Muscle of leg (tissue), 11 donors: ENCODE results near the gene DLG5. TPM values are rescaled to one million over a fixed set of nuclear protein-coding genes. Genes with fewer than 3 reads are reported as not detected.

ENCODE experiments used
- DNase-seq: peaks from one replicate; pipeline ENCODE4 v3.0.0; 2013
- H3K27ac ChIP-seq: one replicate; pipeline ENCODE4 v1.5.1; 2013; ENCODE audit warnings: mild to moderate bottlenecking, low read length, control low read depth
- H3K27me3 ChIP-seq: one replicate; pipeline ENCODE4 v1.6.1; 2013; ENCODE audit warnings: low read length; ENCODE audit not compliant: control insufficient read depth, insufficient read depth
- H3K36me3 ChIP-seq: one replicate; pipeline ENCODE4 v1.6.1; 2013; ENCODE audit warnings: low read length; ENCODE audit not compliant: control insufficient read depth, insufficient read depth
- H3K4me1 ChIP-seq: one replicate; pipeline ENCODE4 v1.6.1; 2013; ENCODE audit warnings: low read length; ENCODE audit not compliant: control insufficient read depth, insufficient read depth
- H3K4me3 ChIP-seq: one replicate; pipeline ENCODE4 v1.5.1; 2013; ENCODE audit warnings: low read length, control low read depth
- H3K9me3 ChIP-seq: replicated peaks from 2 replicates; pipeline ENCODE4 v1.6.1; 2013; ENCODE audit warnings: low read depth, low read length; ENCODE audit not compliant: control insufficient read depth
- WGBS: methylation state at CpG from one replicate; pipeline ENCODE4 v1.1.5; 2013; ENCODE audit warnings: missing lambda C conversion rate; ENCODE audit not compliant: insufficient coverage; 5-methylcytosine and 5-hydroxymethylcytosine counted together
- polyA plus RNA-seq, 8 donors: library from polyadenylated mRNA; unstranded; fragments of 120-200 nt; gene quantifications; one replicate each; pipeline versions ENCODE4 v1.2.1 to v1.2.3, GENCODE V29; 2013; ENCODE audit warnings: inconsistent platforms in 1 of 8, low replicate concordance in 1 of 8; ENCODE audit not compliant: insufficient read length in 8 of 8, insufficient read depth in 1 of 8
- total RNA-seq: library from RNA; stranded (reverse); fragments of 120-200 nt; gene quantifications from one replicate; pipeline ENCODE4 v1.2.4, GENCODE V29; 2013

Gene DLG5
- total and polyA plus RNA-seq, 9 donors = 12.9 to 34.7 (median 24.8) TPM

GRCh38 chr10:77893386-77893785, 33.2 kb downstream of the DLG5 start:
- Histone ChIP-seq H3K27me3 (no peaks in the 10 kb centered on the region), H3K4me1 (peaks cover 14% of the 10 kb centered on the region), H3K4me3 (no peak overlapping the region), H3K36me3 (no peaks in the 10 kb centered on the region), H3K9me3 (no peaks in the 10 kb centered on the region), H3K27ac (no peak overlapping the region)
- WGBS = 90% methylated on average over 4 of the region's 8 CpGs
- DNase-seq = no peak

- Histone ChIP-seq H3K27me3 (no peaks in the 10 kb centered on the region), H3K4me1 (peaks cover 19% of the 10 kb centered on the region), H3K27ac (no peak overlapping the region), H3K36me3 (no peaks in the 10 kb centered on the region), H3K4me3 (no peak overlapping the region), H3K9me3 (no peaks in the 10 kb centered on the region)
- DNase-seq = no peak
- 90% methylated on average over 2 of the region's 5 CpGs for WGBS
Measured at GRCh38 chr10:77892761-77893160, 33.8 kb downstream of the DLG5 start.

- peaks cover 22% of the 10 kb centered on the region for H3K4me1 ChIP-seq
- no peaks in the 10 kb centered on the region for H3K36me3 ChIP-seq
- 82% methylated on average over 4 of the region's 8 CpGs for WGBS
- no peaks in the 10 kb centered on the region for H3K9me3 ChIP-seq
- H3K4me3 ChIP-seq = no peak overlapping the region
- no peak overlapping the region for H3K27ac ChIP-seq
- H3K27me3 ChIP-seq = no peaks in the 10 kb centered on the region
- no peak for DNase-seq
Measured at GRCh38 chr10:77892021-77892739, 34.4 kb downstream of the DLG5 start.

- Histone ChIP-seq H3K36me3 (no peaks in the 10 kb centered on the region), H3K9me3 (no peaks in the 10 kb centered on the region), H3K4me1 (peaks cover 24% of the 10 kb centered on the region), H3K4me3 (no peak overlapping the region), H3K27ac (no peak overlapping the region), H3K27me3 (no peaks in the 10 kb centered on the region)
- WGBS = 75% methylated on average over 7 of the region's 7 CpGs
- no peak for DNase-seq
Measured at GRCh38 chr10:77890097-77890496, 36.5 kb downstream of the DLG5 start.

GRCh38 chr10:77889277-77889903, 37.2 kb downstream of the DLG5 start:
- Histone ChIP-seq H3K36me3 (no peaks in the 10 kb centered on the region), H3K4me3 (no peak overlapping the region), H3K4me1 (peaks cover 24% of the 10 kb centered on the region), H3K27me3 (no peaks in the 10 kb centered on the region), H3K9me3 (no peaks in the 10 kb centered on the region), H3K27ac (no peak overlapping the region)
- WGBS = 59% methylated on average over 7 of the region's 8 CpGs
- no peak for DNase-seq

GRCh38 chr10:77888356-77888703, 38.2 kb downstream of the DLG5 start:
- no peak overlapping the region for H3K4me3 ChIP-seq
- no peak for DNase-seq
- WGBS = 67% methylated on average over 1 of the region's 7 CpGs
- H3K27me3 ChIP-seq = no peaks in the 10 kb centered on the region
- H3K4me1 ChIP-seq = peaks cover 24% of the 10 kb centered on the region
- H3K27ac ChIP-seq = no peak overlapping the region
- H3K36me3 ChIP-seq = no peaks in the 10 kb centered on the region
- H3K9me3 ChIP-seq = no peaks in the 10 kb centered on the region

GRCh38 chr10:77887631-77888355, 38.8 kb downstream of the DLG5 start:
- WGBS = 41% methylated on average over 9 of the region's 11 CpGs
- no peak overlapping the region for H3K27ac ChIP-seq
- DNase-seq = no peak
- H3K4me3 ChIP-seq = no peak overlapping the region
- H3K36me3 ChIP-seq = no peaks in the 10 kb centered on the region
- H3K27me3 ChIP-seq = no peaks in the 10 kb centered on the region
- H3K4me1 ChIP-seq = peaks cover 24% of the 10 kb centered on the region
- H3K9me3 ChIP-seq = no peaks in the 10 kb centered on the region

GRCh38 chr10:77886795-77887355, 39.7 kb downstream of the DLG5 start:
- H3K4me3 ChIP-seq = no peak overlapping the region
- no peak overlapping the region for H3K27ac ChIP-seq
- no peak for DNase-seq
- H3K4me1 ChIP-seq = peaks cover 20% of the 10 kb centered on the region
- no peaks in the 10 kb centered on the region for H3K9me3 ChIP-seq
- WGBS = 79% methylated on average over 4 of the region's 4 CpGs
- peaks cover 4% of the 10 kb centered on the region for H3K36me3 ChIP-seq
- H3K27me3 ChIP-seq = no peaks in the 10 kb centered on the region

GRCh38 chr10:77884181-77884580, 42.4 kb downstream of the DLG5 start:
- peaks cover 12% of the 10 kb centered on the region for H3K4me1 ChIP-seq
- H3K27me3 ChIP-seq = no peaks in the 10 kb centered on the region
- 82% methylated on average over 4 of the region's 7 CpGs for WGBS
- H3K36me3 ChIP-seq = peaks cover 8% of the 10 kb centered on the region
- H3K4me3 ChIP-seq = no peak overlapping the region
- DNase-seq = no peak
- H3K27ac ChIP-seq = no peak overlapping the region
- H3K9me3 ChIP-seq = no peaks in the 10 kb centered on the region

GRCh38 chr10:77881636-77882035, 44.9 kb downstream of the DLG5 start:
- 95% methylated on average over 4 of the region's 4 CpGs for WGBS
- H3K36me3 ChIP-seq = peaks cover 8% of the 10 kb centered on the region
- no peaks in the 10 kb centered on the region for H3K27me3 ChIP-seq
- H3K9me3 ChIP-seq = no peaks in the 10 kb centered on the region
- no peak overlapping the region for H3K4me3 ChIP-seq
- no peak for DNase-seq
- peaks cover 13% of the 10 kb centered on the region for H3K4me1 ChIP-seq
- no peak overlapping the region for H3K27ac ChIP-seq
